Nephron (organoid): ENCODE measurements around the gene SPSB3.

ENCODE experiments used
- H3K27ac Mint-ChIP-seq, 3 experiments: 2 replicates each; pipeline ENCODE4 v1.8.0; 2020; ENCODE audit warnings: mixed read lengths in 3 of 3, mild to moderate bottlenecking in 2 of 3, moderate library complexity in 1 of 3
- H3K27me3 Mint-ChIP-seq: 2 replicates; pipeline ENCODE4 v1.8.0; 2021; ENCODE audit warnings: low read depth, mild to moderate bottlenecking, moderate library complexity, mixed read lengths
- H3K36me3 Mint-ChIP-seq: 2 replicates; pipeline ENCODE4 v1.8.0; 2020; ENCODE audit warnings: low read depth, mixed read lengths
- H3K4me1 Mint-ChIP-seq: 2 replicates; pipeline ENCODE4 v1.8.0; 2020; ENCODE audit warnings: mixed read lengths
- H3K4me3 Mint-ChIP-seq, 3 experiments: 2 replicates each; pipeline ENCODE4 v1.8.0; 2020; ENCODE audit warnings: mild to moderate bottlenecking in 3 of 3, mixed read lengths in 3 of 3, moderate library complexity in 2 of 3
- H3K9me3 Mint-ChIP-seq: 2 replicates; pipeline ENCODE4 v1.8.0; 2020; ENCODE audit warnings: mixed read lengths
- TF ChIP-seq, protein P1 (sequence below), 3 experiments: fragments of 200-600 bp; sonication (generic); IDR thresholded peaks; one replicate each; pipeline ENCODE4 v1.5.0; 2021; ENCODE audit warnings: antibody characterized with exemption in 3 of 3; ENCODE audit not compliant: unreplicated experiment in 3 of 3

The SPSB3 gene

GRCh38 chr16:1785846-1786170 lies 3.4 kb upstream of the SPSB3 start:
- TF ChIP-seq, protein P1, sequence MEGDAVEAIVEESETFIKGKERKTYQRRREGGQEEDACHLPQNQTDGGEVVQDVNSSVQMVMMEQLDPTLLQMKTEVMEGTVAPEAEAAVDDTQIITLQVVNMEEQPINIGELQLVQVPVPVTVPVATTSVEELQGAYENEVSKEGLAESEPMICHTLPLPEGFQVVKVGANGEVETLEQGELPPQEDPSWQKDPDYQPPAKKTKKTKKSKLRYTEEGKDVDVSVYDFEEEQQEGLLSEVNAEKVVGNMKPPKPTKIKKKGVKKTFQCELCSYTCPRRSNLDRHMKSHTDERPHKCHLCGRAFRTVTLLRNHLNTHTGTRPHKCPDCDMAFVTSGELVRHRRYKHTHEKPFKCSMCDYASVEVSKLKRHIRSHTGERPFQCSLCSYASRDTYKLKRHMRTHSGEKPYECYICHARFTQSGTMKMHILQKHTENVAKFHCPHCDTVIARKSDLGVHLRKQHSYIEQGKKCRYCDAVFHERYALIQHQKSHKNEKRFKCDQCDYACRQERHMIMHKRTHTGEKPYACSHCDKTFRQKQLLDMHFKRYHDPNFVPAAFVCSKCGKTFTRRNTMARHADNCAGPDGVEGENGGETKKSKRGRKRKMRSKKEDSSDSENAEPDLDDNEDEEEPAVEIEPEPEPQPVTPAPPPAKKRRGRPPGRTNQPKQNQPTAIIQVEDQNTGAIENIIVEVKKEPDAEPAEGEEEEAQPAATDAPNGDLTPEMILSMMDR (IDR thresholded peaks at IDR 0.05; ENCODE audit: unreplicated experiment in 3 of 3): no peak
- Mint-ChIP-seq H3K9me3 (no peaks in the 10 kb centered on the region), H3K27ac (no peak overlapping the region), H3K4me3 (peak overlapping the region in 2 of 3 experiments; percentile 28 to 84), H3K36me3 (peaks cover 5% of the 10 kb centered on the region), H3K27me3 (no peaks in the 10 kb centered on the region), H3K4me1 (peaks cover 9% of the 10 kb centered on the region)

GRCh38 chr16:1784977-1785845 lies 2.8 kb upstream of the SPSB3 start:
- H3K9me3 Mint-ChIP-seq: no peaks in the 10 kb centered on the region
- H3K4me3 Mint-ChIP-seq: peak overlapping the region; percentile 78 to 84 (median 84)
- H3K36me3 Mint-ChIP-seq: peaks cover 5% of the 10 kb centered on the region
- no peaks in the 10 kb centered on the region for H3K27me3 Mint-ChIP-seq
- peaks cover 9% of the 10 kb centered on the region for H3K4me1 Mint-ChIP-seq
- TF ChIP-seq, protein P1 (IDR thresholded peaks at IDR 0.05; ENCODE audit: unreplicated experiment in 3 of 3): no peak
- H3K27ac Mint-ChIP-seq: no peak overlapping the region

DNA sequence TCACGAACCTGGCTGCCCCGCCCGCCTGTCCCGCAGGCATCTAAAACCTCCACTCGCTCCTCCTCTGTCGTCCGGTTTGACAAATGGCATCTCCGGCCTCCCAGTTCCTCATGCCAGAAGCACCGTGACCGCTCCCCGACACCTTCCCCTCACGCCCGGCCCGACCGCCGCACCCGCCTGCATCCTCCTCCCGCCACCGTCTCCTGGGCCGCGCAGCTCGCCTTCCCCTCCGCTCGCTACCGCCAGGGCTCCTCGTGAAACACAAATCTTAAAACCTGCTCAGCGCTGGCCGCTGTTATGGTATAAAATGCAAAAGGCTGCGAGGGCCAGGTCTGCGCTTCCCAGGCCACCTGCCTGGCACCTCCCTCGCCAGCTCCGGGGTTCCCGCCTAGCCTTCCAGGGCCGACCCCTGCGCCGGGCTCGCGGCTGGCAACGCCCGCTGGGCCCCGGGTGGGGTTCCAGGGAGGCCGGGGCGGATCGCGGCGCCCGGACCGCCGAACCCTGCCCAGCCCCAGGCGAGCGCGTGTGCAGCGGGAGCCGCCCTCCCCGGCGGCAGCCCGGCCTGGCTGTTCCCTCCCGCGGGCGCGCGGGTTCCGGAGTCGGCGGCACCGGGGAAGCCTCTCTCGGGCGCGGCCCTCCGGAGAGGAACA lies 488 bp downstream of the SPSB3 start:
- no peaks in the 10 kb centered on the region for H3K36me3 Mint-ChIP-seq
- H3K4me3 Mint-ChIP-seq: peak overlapping the region; percentile 86 to 90 (median 88)
- H3K27me3 Mint-ChIP-seq: no peaks in the 10 kb centered on the region
- TF ChIP-seq, protein P1 (IDR thresholded peaks at IDR 0.05; ENCODE audit: unreplicated experiment in 3 of 3): no peak
- H3K27ac Mint-ChIP-seq: peak overlapping the region in 2 of 3 experiments; percentile 86 to 88
- H3K9me3 Mint-ChIP-seq: no peaks in the 10 kb centered on the region
- peaks cover 9% of the 10 kb centered on the region for H3K4me1 Mint-ChIP-seq

DNA sequence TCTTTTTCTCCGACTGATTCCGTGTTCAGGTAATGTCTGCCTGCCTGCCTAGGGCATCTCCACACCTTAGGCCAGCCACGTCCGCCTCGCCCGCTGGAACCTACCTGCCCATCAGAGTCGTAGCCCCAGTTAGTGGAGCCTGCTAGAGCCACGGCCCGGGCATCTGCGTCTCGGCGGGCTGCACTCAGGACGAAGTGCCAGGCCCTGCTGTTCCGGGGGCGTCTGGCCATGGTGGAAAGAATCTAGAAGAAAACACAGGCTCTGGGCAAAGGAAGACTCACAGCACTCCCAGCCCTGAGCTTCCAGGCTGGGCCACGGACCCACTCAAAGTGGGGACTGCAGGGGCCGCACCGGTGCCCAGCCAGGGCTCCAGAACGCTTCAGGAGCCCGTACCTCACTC lies 1.1 kb downstream of the SPSB3 start:
- Mint-ChIP-seq H3K27me3 (no peaks in the 10 kb centered on the region), H3K4me3 (peak overlapping the region; percentile 86 to 90 (median 88)), H3K4me1 (peaks cover 9% of the 10 kb centered on the region), H3K36me3 (no peaks in the 10 kb centered on the region), H3K27ac (peak overlapping the region in 2 of 3 experiments; percentile 86 to 88), H3K9me3 (no peaks in the 10 kb centered on the region)
- TF ChIP-seq, protein P1 (IDR thresholded peaks at IDR 0.05; ENCODE audit: unreplicated experiment in 3 of 3): no peak

DNA sequence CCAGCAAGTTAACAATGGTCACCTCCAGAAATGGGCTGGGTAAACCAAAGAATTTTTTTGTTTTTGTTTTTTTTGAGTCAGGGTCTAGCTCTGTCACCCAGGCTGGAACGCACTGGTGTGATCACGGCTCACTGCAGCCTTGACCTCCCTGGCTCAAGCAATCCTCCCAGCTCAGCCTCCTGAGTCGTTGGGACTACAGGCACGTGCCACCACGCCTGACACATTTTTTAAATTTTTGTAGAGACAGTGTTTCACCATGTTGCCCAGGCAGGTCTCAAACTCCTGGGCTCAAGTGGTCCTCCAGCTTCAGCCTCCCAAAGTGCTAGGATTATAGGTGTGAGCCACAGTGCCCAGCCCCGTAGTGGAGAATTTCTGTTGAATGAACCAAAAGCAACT lies 1.7 kb downstream of the SPSB3 start:
- no peaks in the 10 kb centered on the region for H3K27me3 Mint-ChIP-seq
- peak overlapping the region; percentile 86 to 90 (median 88) for H3K4me3 Mint-ChIP-seq
- no peak overlapping the region for H3K27ac Mint-ChIP-seq
- no peaks in the 10 kb centered on the region for H3K36me3 Mint-ChIP-seq
- H3K9me3 Mint-ChIP-seq: no peaks in the 10 kb centered on the region
- peaks cover 9% of the 10 kb centered on the region for H3K4me1 Mint-ChIP-seq
- TF ChIP-seq, protein P1 (IDR thresholded peaks at IDR 0.05; ENCODE audit: unreplicated experiment in 3 of 3): no peak
